WTC11 (cell line): ENCODE results near the gene KCNK15. TPM values are rescaled to one million over a fixed set of nuclear protein-coding genes. Genes with fewer than 3 reads are reported as not detected.

Experiments
- ATAC-seq: fragments of 200-7000 bp; cut with Tn5 transposase; 2 replicates; pipeline ENCODE4 v1.10.0; 2021; ENCODE audit warnings: mild to moderate bottlenecking, moderate library complexity
- CTCF ChIA-PET: fragments of 300-600 bp; sonication (Branson Sonifier 250); formaldehyde crosslinking; loops from one replicate; lab custom pipeline; 2021; ENCODE audit warnings: antibody characterized with exemption; lab: Charles Lee
- POLR2A ChIA-PET: fragments of 350-600 bp; sonication (Branson Sonifier 250); formaldehyde crosslinking; loops from one replicate; lab custom pipeline; 2021; ENCODE audit warnings: antibody characterized with exemption; lab: Charles Lee
- DNase-seq: peaks from one replicate; pipeline ENCODE4 v3.0.0; 2021; ENCODE audit warnings: low spot score
- H3K27ac Mint-ChIP-seq: 2 replicates; pipeline ENCODE4 v1.8.0; 2021; ENCODE audit warnings: mixed read lengths
- H3K27me3 Mint-ChIP-seq: 2 replicates; pipeline ENCODE4 v1.8.0; 2021; ENCODE audit warnings: low read depth, mild to moderate bottlenecking, moderate library complexity, mixed read lengths
- H3K36me3 Mint-ChIP-seq: 2 replicates; pipeline ENCODE4 v1.8.0; 2021; ENCODE audit warnings: mixed read lengths
- H3K4me1 Mint-ChIP-seq: 2 replicates; pipeline ENCODE4 v1.8.0; 2022; ENCODE audit warnings: mixed read lengths
- H3K4me3 Mint-ChIP-seq: 2 replicates; pipeline ENCODE4 v1.8.0; 2021; ENCODE audit warnings: mild to moderate bottlenecking, moderate library complexity, mixed read lengths
- H3K9me3 Mint-ChIP-seq: 2 replicates; pipeline ENCODE4 v1.8.0; 2021; ENCODE audit warnings: mixed read lengths
- CREB1 ChIP-seq: sonication (generic); formaldehyde crosslinking; IDR thresholded peaks from 2 replicates; pipeline ENCODE4 v1.8.0; 2023; ENCODE audit warnings: mild to moderate bottlenecking, missing genetic modification reagents
- EMX1 ChIP-seq: fragments of 250-450 bp; sonication (Bioruptor Pico); IDR thresholded peaks from 2 replicates; pipeline ENCODE4 v1.8.0; 2021; ENCODE audit warnings: mild to moderate bottlenecking
- ESRRA ChIP-seq: sonication (generic); formaldehyde crosslinking; IDR thresholded peaks from 2 replicates; pipeline ENCODE4 v1.8.1; 2022; ENCODE audit warnings: mild to moderate bottlenecking, missing genetic modification reagents, borderline replicate concordance
- ETV6 ChIP-seq: sonication (generic); formaldehyde crosslinking; IDR thresholded peaks from 2 replicates; pipeline ENCODE4 v1.8.1; 2022; ENCODE audit warnings: mild to moderate bottlenecking, missing genetic modification reagents
- FOXJ3 ChIP-seq: sonication (generic); formaldehyde crosslinking; IDR thresholded peaks from 2 replicates; pipeline ENCODE4 v1.9.0; 2021; ENCODE audit warnings: missing genetic modification reagents, mild to moderate bottlenecking, borderline replicate concordance
- FOXK1 ChIP-seq: sonication (generic); formaldehyde crosslinking; IDR thresholded peaks from 2 replicates; pipeline ENCODE4 v1.8.0; 2022; ENCODE audit warnings: mild to moderate bottlenecking, moderate library complexity, missing genetic modification reagents
- FOXP4 ChIP-seq: sonication (generic); formaldehyde crosslinking; IDR thresholded peaks from 2 replicates; pipeline ENCODE4 v1.8.0; 2022; ENCODE audit warnings: mild to moderate bottlenecking, missing genetic modification reagents
- HMGA2 ChIP-seq: fragments of 250-450 bp; sonication (Bioruptor Pico); IDR thresholded peaks from 2 replicates; pipeline ENCODE4 v1.4.0; 2021; ENCODE audit warnings: mild to moderate bottlenecking, moderate library complexity
- IRF1 ChIP-seq: sonication (generic); formaldehyde crosslinking; IDR thresholded peaks from 2 replicates; pipeline ENCODE4 v1.8.0; 2023; ENCODE audit warnings: missing genetic modification reagents
- MXD4 ChIP-seq: fragments of 250-450 bp; sonication (Bioruptor Pico); IDR thresholded peaks from 2 replicates; pipeline ENCODE4 v1.8.0; 2021; ENCODE audit warnings: mild to moderate bottlenecking, moderate library complexity, borderline replicate concordance
- NFE2L1 ChIP-seq: sonication (generic); formaldehyde crosslinking; IDR thresholded peaks from 2 replicates; pipeline ENCODE4 v1.8.1; 2023; ENCODE audit warnings: missing genetic modification reagents
- PREB ChIP-seq: sonication (generic); formaldehyde crosslinking; IDR thresholded peaks from 2 replicates; pipeline ENCODE4 v1.8.1; 2022; ENCODE audit warnings: mild to moderate bottlenecking, missing genetic modification reagents, moderate library complexity, borderline replicate concordance
- RELA ChIP-seq: sonication (generic); formaldehyde crosslinking; IDR thresholded peaks from 2 replicates; pipeline ENCODE4 v1.8.1; 2022; ENCODE audit warnings: missing genetic modification reagents, mild to moderate bottlenecking, borderline replicate concordance
- SMAD3 ChIP-seq: sonication (generic); formaldehyde crosslinking; IDR thresholded peaks from 2 replicates; pipeline ENCODE4 v1.8.0; 2022; ENCODE audit warnings: missing genetic modification reagents, mild to moderate bottlenecking, borderline replicate concordance
- SMAD4 ChIP-seq: sonication (generic); formaldehyde crosslinking; IDR thresholded peaks from 2 replicates; pipeline ENCODE4 v1.8.0; 2022; ENCODE audit warnings: mild to moderate bottlenecking, missing genetic modification reagents
- STAT6 ChIP-seq: sonication (generic); formaldehyde crosslinking; conservative IDR thresholded peaks from 2 replicates; pipeline ENCODE4 v1.8.1; 2023; ENCODE audit warnings: mild to moderate bottlenecking, low read depth, missing genetic modification reagents, moderate library complexity
- TEAD4 ChIP-seq: sonication (generic); formaldehyde crosslinking; IDR thresholded peaks from 2 replicates; pipeline ENCODE4 v1.8.0; 2022; ENCODE audit warnings: mild to moderate bottlenecking, missing genetic modification reagents
- ZNF138 ChIP-seq: sonication (generic); formaldehyde crosslinking; conservative IDR thresholded peaks from 2 replicates; pipeline ENCODE4 v1.8.1; 2022; ENCODE audit warnings: mild to moderate bottlenecking, moderate library complexity, missing genetic modification reagents
- ZNF219 ChIP-seq: sonication (generic); formaldehyde crosslinking; IDR thresholded peaks from 2 replicates; pipeline ENCODE4 v1.8.0; 2023; ENCODE audit warnings: missing genetic modification reagents, mild to moderate bottlenecking, borderline replicate concordance
- ZNF232 ChIP-seq: sonication (generic); formaldehyde crosslinking; IDR thresholded peaks from 2 replicates; pipeline ENCODE4 v1.8.0; 2022; ENCODE audit warnings: mild to moderate bottlenecking, missing genetic modification reagents
- ZNF263 ChIP-seq: sonication (generic); formaldehyde crosslinking; IDR thresholded peaks from 2 replicates; pipeline ENCODE4 v1.8.1; 2022; ENCODE audit warnings: low read depth, mild to moderate bottlenecking, moderate library complexity, missing genetic modification reagents
- ZNF281 ChIP-seq: sonication (generic); formaldehyde crosslinking; IDR thresholded peaks from 2 replicates; pipeline ENCODE4 v1.8.0; 2023; ENCODE audit warnings: mild to moderate bottlenecking, missing genetic modification reagents
- ZNF416 ChIP-seq: fragments of 250-450 bp; sonication (Bioruptor Pico); IDR thresholded peaks from 2 replicates; pipeline ENCODE4 v1.9.0; 2021; ENCODE audit warnings: mild to moderate bottlenecking, inconsistent platforms
- total RNA-seq: library from RNA; stranded (reverse); gene quantifications from 3 replicates; pipeline ENCODE4 v1.2.3, GENCODE V29; 2021

Gene KCNK15
- total RNA-seq, 1 experiment from 2014 or later = 0.24 TPM

- no peak for TF ChIP-seq FOXK1 (CRISPR knock-in tag)
Measured at GRCh38 chr20:44772636-44773035, 27.0 kb downstream of the KCNK15 start (continued).

- POLR2A ChIA-PET = no interaction called here
- no peaks in the 10 kb centered on the region for H3K36me3 Mint-ChIP-seq
- TF ChIP-seq ZNF232 (no peak), EMX1 (CRISPR knock-in tag) (no peak), ZNF263 (CRISPR knock-in tag) (no peak), TEAD4 (CRISPR knock-in tag) (no peak), FOXJ3 (no peak), SMAD3 (CRISPR knock-in tag) (no peak), ESRRA (CRISPR knock-in tag) (no peak), STAT6 (CRISPR knock-in tag) (no peak), ZNF219 (CRISPR knock-in tag) (no peak), ZNF416 (CRISPR knock-in tag) (no peak), CREB1 (CRISPR knock-in tag) (no peak), ZNF138 (CRISPR knock-in tag) (no peak), MXD4 (no peak), SMAD4 (no peak), HMGA2 (CRISPR knock-in tag) (no peak)
- H3K9me3 Mint-ChIP-seq = no peaks in the 10 kb centered on the region
- H3K27me3 Mint-ChIP-seq = no peaks in the 10 kb centered on the region
- no peak for ATAC-seq
- no peak overlapping the region for H3K4me3 Mint-ChIP-seq
- no peaks in the 10 kb centered on the region for H3K4me1 Mint-ChIP-seq
- CTCF ChIA-PET = interaction anchor here (0.6 to 1.0 kb wide), 2 partner anchors 11 to 27 kb away, joined by 3 to 5 read pairs; no protein-coding TSS in a partner anchor
- H3K27ac Mint-ChIP-seq = no peak overlapping the region
- DNase-seq = no peak
Measured at GRCh38 chr20:44773070-44773829, 27.6 kb downstream of the KCNK15 start.

- 0 out of 2 replicates have a peak, but pooled peaks have one; percentile 47 for TF ChIP-seq ETV6 (CRISPR knock-in tag)
- TF ChIP-seq SMAD4 = 0 out of 2 replicates have a peak, but pooled peaks have one; percentile 42
- peak; percentile 73 for TF ChIP-seq FOXK1 (CRISPR knock-in tag)
- TF ChIP-seq PREB = no peak
- TF ChIP-seq ZNF281 = peak; percentile 43; the same call in 1 of the 2 replicates
- TF ChIP-seq RELA = no peak
- TF ChIP-seq NFE2L1 (CRISPR knock-in tag) = 0 out of 2 replicates have a peak, but pooled peaks have one; percentile 27
- peak; percentile 48; the same call in 1 of the 2 replicates for TF ChIP-seq IRF1 (CRISPR knock-in tag)
- peak; percentile 76 for TF ChIP-seq FOXP4 (CRISPR knock-in tag)
- Mint-ChIP-seq H3K27ac (no peak overlapping the region), H3K4me1 (no peaks in the 10 kb centered on the region), H3K9me3 (no peaks in the 10 kb centered on the region), H3K36me3 (no peaks in the 10 kb centered on the region), H3K27me3 (no peaks in the 10 kb centered on the region), H3K4me3 (no peak overlapping the region)
- POLR2A ChIA-PET = interaction anchor here (0.8 kb wide), 1 partner anchor 131 kb away, joined by 6 read pairs; no protein-coding TSS in a partner anchor
- peak; percentile 69 for DNase-seq
- peak; percentile 20; the same call in 1 of the 2 replicates for ATAC-seq
- CTCF ChIA-PET = interaction anchor here (0.6 to 2.1 kb wide), 4 partner anchors 8 to 28 kb away, joined by 3 to 14 read pairs (median 6); no protein-coding TSS in a partner anchor
Measured at GRCh38 chr20:44776980-44777379, 31.3 kb downstream of the KCNK15 start.
